Measurements from ENCODE around the gene RHBDF2. TPM values are rescaled to one million over a fixed set of nuclear protein-coding genes. Genes with fewer than 3 reads are reported as not detected.

RHBDF2 gene
- total RNA-seq, 1 donor from 2014 or later = 12.3 TPM

DNA sequence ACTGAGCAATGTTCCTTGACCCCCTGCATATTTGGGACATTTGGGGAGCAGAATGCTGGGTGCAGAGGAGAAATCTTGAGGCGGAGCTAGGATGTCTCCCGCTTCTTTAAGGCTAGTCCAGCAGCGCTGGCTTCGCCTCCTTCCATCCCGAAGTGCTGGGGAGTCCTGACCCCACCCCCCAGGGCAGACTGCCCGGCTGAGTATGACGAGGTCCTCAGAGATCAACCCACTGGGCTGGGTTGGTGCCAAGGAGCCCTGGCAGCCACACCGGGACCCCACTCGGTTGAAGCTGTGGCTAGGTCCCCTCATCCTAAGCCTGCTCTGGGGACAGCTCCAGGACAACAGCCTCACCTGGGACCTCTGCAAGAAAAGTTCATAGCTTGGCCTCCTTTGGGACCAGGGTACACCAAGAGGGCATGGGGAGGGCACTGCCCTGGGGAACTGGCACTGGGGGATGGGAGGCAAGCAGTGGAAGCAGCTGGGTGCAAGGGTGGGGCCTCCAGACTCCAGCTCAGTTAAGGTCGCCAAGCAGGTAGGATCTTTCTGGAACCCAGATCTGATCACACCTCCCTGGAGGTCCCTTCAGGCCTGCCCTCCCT lies 11.0 kb downstream of the RHBDF2 start:
- Mint-ChIP-seq H3K4me1 (ENCODE audit: unreplicated experiment) (peaks cover 11% of the 10 kb centered on the region), H3K27ac (peak overlapping the region; percentile 27), H3K27me3 (no peaks in the 10 kb centered on the region), H3K36me3 (no peaks in the 10 kb centered on the region), H3K4me3 (no peak overlapping the region), H3K9me3 (no peaks in the 10 kb centered on the region)
- TF ChIP-seq, protein P1, sequence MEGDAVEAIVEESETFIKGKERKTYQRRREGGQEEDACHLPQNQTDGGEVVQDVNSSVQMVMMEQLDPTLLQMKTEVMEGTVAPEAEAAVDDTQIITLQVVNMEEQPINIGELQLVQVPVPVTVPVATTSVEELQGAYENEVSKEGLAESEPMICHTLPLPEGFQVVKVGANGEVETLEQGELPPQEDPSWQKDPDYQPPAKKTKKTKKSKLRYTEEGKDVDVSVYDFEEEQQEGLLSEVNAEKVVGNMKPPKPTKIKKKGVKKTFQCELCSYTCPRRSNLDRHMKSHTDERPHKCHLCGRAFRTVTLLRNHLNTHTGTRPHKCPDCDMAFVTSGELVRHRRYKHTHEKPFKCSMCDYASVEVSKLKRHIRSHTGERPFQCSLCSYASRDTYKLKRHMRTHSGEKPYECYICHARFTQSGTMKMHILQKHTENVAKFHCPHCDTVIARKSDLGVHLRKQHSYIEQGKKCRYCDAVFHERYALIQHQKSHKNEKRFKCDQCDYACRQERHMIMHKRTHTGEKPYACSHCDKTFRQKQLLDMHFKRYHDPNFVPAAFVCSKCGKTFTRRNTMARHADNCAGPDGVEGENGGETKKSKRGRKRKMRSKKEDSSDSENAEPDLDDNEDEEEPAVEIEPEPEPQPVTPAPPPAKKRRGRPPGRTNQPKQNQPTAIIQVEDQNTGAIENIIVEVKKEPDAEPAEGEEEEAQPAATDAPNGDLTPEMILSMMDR (conservative IDR thresholded peaks at IDR 0.05) = no peak
- no peak for DNase-seq (ENCODE audit: extremely low spot score, unreplicated experiment)

DNA sequence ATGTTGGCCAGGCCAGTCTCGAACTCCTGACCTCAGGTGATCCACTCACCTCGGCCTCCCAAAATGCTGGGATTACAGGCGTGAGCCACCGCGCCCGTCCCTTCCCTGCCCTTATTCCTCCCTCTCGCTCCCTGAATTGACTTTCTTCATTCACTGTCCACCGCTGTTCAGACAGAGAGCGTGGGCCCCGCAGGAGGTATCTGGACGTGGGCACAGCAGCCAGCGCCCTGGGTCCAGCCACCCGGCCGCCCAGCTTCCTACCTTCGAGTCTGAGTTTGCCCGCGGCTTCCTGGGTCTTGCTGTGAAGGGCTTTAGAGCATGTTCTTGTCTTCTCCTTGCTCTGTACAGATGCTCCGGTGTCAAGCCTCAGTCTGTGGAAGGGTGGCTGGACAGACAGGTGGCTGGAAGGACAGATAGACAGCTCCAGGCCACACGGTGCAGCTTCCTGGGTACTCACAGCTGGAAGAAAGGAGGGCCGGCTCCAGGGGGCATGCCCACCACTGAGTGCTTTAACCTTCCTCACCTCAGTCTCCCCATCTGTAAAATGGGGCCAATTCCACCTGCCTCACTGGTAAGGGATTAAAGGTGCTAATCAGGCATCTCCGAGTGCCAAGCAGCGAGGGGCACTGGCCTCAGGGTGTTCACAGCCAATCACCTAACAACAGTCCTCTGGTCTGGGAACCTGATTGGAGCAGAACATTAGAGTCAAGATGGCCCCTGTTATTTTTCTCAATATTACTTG lies 13.6 kb downstream of the RHBDF2 start:
- no peaks in the 10 kb centered on the region for H3K9me3 Mint-ChIP-seq
- no peak overlapping the region for H3K27ac Mint-ChIP-seq
- H3K4me3 Mint-ChIP-seq = no peak overlapping the region
- no peaks in the 10 kb centered on the region for H3K36me3 Mint-ChIP-seq
- TF ChIP-seq, protein P1 (conservative IDR thresholded peaks at IDR 0.05) = no peak
- H3K27me3 Mint-ChIP-seq = no peaks in the 10 kb centered on the region
- peaks cover 7% of the 10 kb centered on the region for H3K4me1 Mint-ChIP-seq (ENCODE audit: unreplicated experiment)
- DNase-seq (ENCODE audit: extremely low spot score, unreplicated experiment) = no peak

DNA sequence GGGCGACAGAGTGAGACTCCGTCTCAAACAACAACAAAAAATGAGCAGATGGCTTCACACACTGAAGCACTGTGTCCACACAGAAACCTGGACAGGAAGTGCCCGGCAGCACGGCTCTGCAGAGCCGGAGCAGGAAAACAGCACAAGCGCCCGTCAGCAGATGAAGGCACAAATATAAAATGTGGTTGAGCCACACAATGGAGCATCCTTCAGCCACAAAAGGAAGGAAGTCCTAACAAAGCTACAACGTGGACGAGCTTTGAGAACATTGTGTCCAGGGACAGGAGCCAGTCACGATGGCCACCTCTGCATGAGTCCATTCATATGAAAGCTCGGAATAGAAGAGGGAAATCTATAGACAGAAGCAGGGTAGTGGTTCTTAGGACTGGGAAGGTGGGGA lies 15.7 kb downstream of the RHBDF2 start:
- Mint-ChIP-seq H3K27me3 (no peaks in the 10 kb centered on the region), H3K27ac (peak overlapping the region; percentile 74), H3K4me1 (ENCODE audit: unreplicated experiment) (peaks cover 7% of the 10 kb centered on the region), H3K4me3 (no peak overlapping the region), H3K9me3 (no peaks in the 10 kb centered on the region), H3K36me3 (no peaks in the 10 kb centered on the region)
- TF ChIP-seq, protein P1 (conservative IDR thresholded peaks at IDR 0.05) = no peak
- no peak for DNase-seq (ENCODE audit: extremely low spot score, unreplicated experiment)

DNA sequence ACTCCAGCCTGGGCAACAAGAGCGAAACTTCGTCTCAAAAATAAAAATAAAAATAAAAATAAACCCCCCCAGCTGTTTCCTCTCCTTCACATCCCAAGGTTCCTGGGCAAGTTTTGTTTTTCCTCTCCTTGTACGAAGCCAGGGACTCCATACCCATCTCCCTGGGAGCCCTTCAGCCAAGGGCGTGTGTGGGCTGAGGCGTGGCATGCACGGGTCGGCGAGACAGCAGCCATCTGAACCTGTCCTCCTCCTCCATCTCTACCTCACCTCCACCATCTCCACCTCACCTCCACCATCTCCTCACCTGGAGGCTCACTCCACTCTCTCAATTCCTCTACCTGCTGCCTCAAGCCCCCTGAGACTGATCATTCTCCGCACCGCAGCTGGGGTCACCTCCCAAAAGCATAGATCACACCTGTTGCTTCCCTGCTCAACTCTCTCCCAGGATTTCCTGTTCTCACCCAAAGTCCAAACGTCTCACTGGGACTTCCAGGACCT lies 16.9 kb downstream of the RHBDF2 start:
- Mint-ChIP-seq H3K4me3 (no peak overlapping the region), H3K27ac (no peak overlapping the region), H3K36me3 (no peaks in the 10 kb centered on the region), H3K27me3 (no peaks in the 10 kb centered on the region), H3K4me1 (ENCODE audit: unreplicated experiment) (peaks cover 10% of the 10 kb centered on the region), H3K9me3 (no peaks in the 10 kb centered on the region)
- DNase-seq (ENCODE audit: extremely low spot score, unreplicated experiment) = no peak
- TF ChIP-seq, protein P1 (conservative IDR thresholded peaks at IDR 0.05) = no peak

DNA sequence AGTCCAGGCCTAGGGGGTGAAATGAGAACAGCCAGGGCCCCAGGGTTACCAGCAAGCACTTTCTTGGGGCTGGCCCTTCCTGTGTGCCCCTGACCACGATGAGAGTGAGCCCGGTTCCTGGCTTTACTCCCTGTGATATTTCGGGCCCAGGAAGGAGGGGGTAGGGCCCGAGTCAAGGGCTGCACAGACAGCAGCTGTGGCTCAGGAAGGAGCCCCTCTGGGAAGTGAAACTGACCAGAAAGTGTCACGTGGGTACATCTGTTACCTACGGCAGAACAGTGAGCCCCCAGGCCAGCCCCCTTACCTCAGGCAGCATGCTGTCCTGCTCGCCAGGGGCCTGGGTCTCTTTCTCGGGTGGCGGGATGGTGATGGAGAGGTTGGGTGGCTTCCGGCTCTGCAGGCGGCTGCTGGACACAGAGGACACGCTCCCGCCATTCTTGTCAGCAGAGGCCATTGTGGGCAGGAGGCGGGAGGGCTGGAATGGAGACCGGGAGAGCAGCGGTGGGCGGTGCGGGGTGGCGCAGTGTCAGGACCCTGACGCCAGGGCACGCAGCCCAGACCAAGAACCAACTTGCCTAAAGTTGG lies 20.1 kb downstream of the RHBDF2 start:
- no peak overlapping the region for H3K27ac Mint-ChIP-seq
- H3K36me3 Mint-ChIP-seq = no peaks in the 10 kb centered on the region
- H3K4me3 Mint-ChIP-seq = no peak overlapping the region
- TF ChIP-seq, protein P1 (conservative IDR thresholded peaks at IDR 0.05) = no peak
- H3K4me1 Mint-ChIP-seq (ENCODE audit: unreplicated experiment) = peaks cover 10% of the 10 kb centered on the region
- no peak for DNase-seq (ENCODE audit: extremely low spot score, unreplicated experiment)
- H3K9me3 Mint-ChIP-seq = no peaks in the 10 kb centered on the region
- H3K27me3 Mint-ChIP-seq = no peaks in the 10 kb centered on the region

Data from type B pancreatic cell (in vitro differentiated cells).